ENCODE data around the gene ZNF576.
A peak's percentile ranks its signal among the peaks of the same experiment; 100 is the strongest.

ZNF576 gene

GRCh38 chr19:43616306-43616705 lies 19.9 kb downstream of the ZNF576 start:
- peaks cover 20 to 53% of the 10 kb centered on the region in 2 donors for H3K36me3 ChIP-seq (replicated peaks in 1 of 2; ENCODE audit: control insufficient read depth in 2 of 2, insufficient read depth in 2 of 2, low read length in 2 of 2)
- no peak overlapping the region for H2AFZ ChIP-seq (ENCODE audit: low read length)
- no peaks in the 10 kb centered on the region for H3K9me3 ChIP-seq (replicated peaks in 1 of 2; ENCODE audit: control insufficient read depth in 2 of 2, insufficient read depth in 1 of 2, low read depth in 1 of 2, low read length in 2 of 2)
- WGBS, 2 donors (ENCODE audit: extremely low coverage in 2 of 2, insufficient read length in 2 of 2, insufficient replicate concordance in 1 of 2) = no CpG with 5 or more reads among the region's 1 CpG
- H2BK15ac ChIP-seq (ENCODE audit: low read length) = no peak overlapping the region
- H3K18ac ChIP-seq (ENCODE audit: low read length) = no peak overlapping the region
- no peak overlapping the region for H3K4me2 ChIP-seq (ENCODE audit: insufficient read depth, low read length, poor library complexity, severe bottlenecking)
- DNase-seq (ENCODE audit: low spot score) = no peak
- H3K4me1 ChIP-seq (ENCODE audit: control insufficient read depth in 2 of 2, insufficient read depth in 1 of 2, low read depth in 1 of 2, low read length in 2 of 2) = peaks cover 3 to 10% of the 10 kb centered on the region in 2 donors
- H3K14ac ChIP-seq (ENCODE audit: low read length) = no peak overlapping the region
- no peak overlapping the region for H3K27ac ChIP-seq (replicated peaks; ENCODE audit: low read length)
- H3K79me1 ChIP-seq (ENCODE audit: low read depth, low read length) = peaks cover 16% of the 10 kb centered on the region
- no peak overlapping the region for H2BK120ac ChIP-seq (ENCODE audit: low read depth, low read length)
- H3K9ac ChIP-seq (ENCODE audit: low read depth, low read length, poor library complexity) = no peak overlapping the region
- H3K4ac ChIP-seq (ENCODE audit: low read length) = no peak overlapping the region
- H4K8ac ChIP-seq (ENCODE audit: low read depth, low read length) = no peak overlapping the region
- no peaks in the 10 kb centered on the region for H3K27me3 ChIP-seq (ENCODE audit: control insufficient read depth in 3 of 3, insufficient read depth in 3 of 3, low read depth in 1 of 3, low read length in 3 of 3)
- no peak overlapping the region for H2AK5ac ChIP-seq (ENCODE audit: low read depth, low read length)
- no peak overlapping the region for H3K4me3 ChIP-seq (ENCODE audit: low read length in 2 of 2)
- H4K91ac ChIP-seq (ENCODE audit: low read depth, low read length, poor library complexity) = no peak overlapping the region
- no peak overlapping the region for H2BK12ac ChIP-seq (ENCODE audit: low read length)
- no peak overlapping the region for H3K23ac ChIP-seq (ENCODE audit: low read depth, low read length, poor library complexity)
- H2BK5ac ChIP-seq (ENCODE audit: low read length) = no peak overlapping the region

GRCh38 chr19:43616954-43617353 lies 20.6 kb downstream of the ZNF576 start:
- peaks cover 11% of the 10 kb centered on the region for H3K79me1 ChIP-seq (ENCODE audit: low read depth, low read length)
- H4K91ac ChIP-seq (ENCODE audit: low read depth, low read length, poor library complexity) = no peak overlapping the region
- H3K4me1 ChIP-seq (ENCODE audit: control insufficient read depth in 2 of 2, insufficient read depth in 1 of 2, low read depth in 1 of 2, low read length in 2 of 2) = peaks cover 3 to 10% of the 10 kb centered on the region in 2 donors
- no peak for DNase-seq (ENCODE audit: low spot score)
- no peaks in the 10 kb centered on the region for H3K9me3 ChIP-seq (replicated peaks in 1 of 2; ENCODE audit: control insufficient read depth in 2 of 2, insufficient read depth in 1 of 2, low read depth in 1 of 2, low read length in 2 of 2)
- no peak overlapping the region for H3K27ac ChIP-seq (replicated peaks; ENCODE audit: low read length)
- no peak overlapping the region for H3K4ac ChIP-seq (ENCODE audit: low read length)
- no peak overlapping the region for H2BK12ac ChIP-seq (ENCODE audit: low read length)
- no peaks in the 10 kb centered on the region for H3K27me3 ChIP-seq (ENCODE audit: control insufficient read depth in 3 of 3, insufficient read depth in 3 of 3, low read depth in 1 of 3, low read length in 3 of 3)
- H2AK5ac ChIP-seq (ENCODE audit: low read depth, low read length) = no peak overlapping the region
- H3K36me3 ChIP-seq (replicated peaks in 1 of 2; ENCODE audit: control insufficient read depth in 2 of 2, insufficient read depth in 2 of 2, low read length in 2 of 2) = peaks cover 16 to 51% of the 10 kb centered on the region in 2 donors
- H4K8ac ChIP-seq (ENCODE audit: low read depth, low read length) = no peak overlapping the region
- H2BK15ac ChIP-seq (ENCODE audit: low read length) = no peak overlapping the region
- H2BK5ac ChIP-seq (ENCODE audit: low read length) = no peak overlapping the region
- no peak overlapping the region for H2AFZ ChIP-seq (ENCODE audit: low read length)
- H3K18ac ChIP-seq (ENCODE audit: low read length) = no peak overlapping the region
- WGBS, 2 donors (ENCODE audit: extremely low coverage in 2 of 2, insufficient read length in 2 of 2, insufficient replicate concordance in 1 of 2) = no CpG with 5 or more reads among the region's 6 CpGs
- no peak overlapping the region for H2BK120ac ChIP-seq (ENCODE audit: low read depth, low read length)
- H3K9ac ChIP-seq (ENCODE audit: low read depth, low read length, poor library complexity) = no peak overlapping the region
- H3K14ac ChIP-seq (ENCODE audit: low read length) = no peak overlapping the region
- no peak overlapping the region for H3K23ac ChIP-seq (ENCODE audit: low read depth, low read length, poor library complexity)
- no peak overlapping the region for H3K4me3 ChIP-seq (ENCODE audit: low read length in 2 of 2)
- H3K4me2 ChIP-seq (ENCODE audit: insufficient read depth, low read length, poor library complexity, severe bottlenecking) = no peak overlapping the region

- peak overlapping the region; percentile 78 for H3K4me2 ChIP-seq (ENCODE audit: insufficient read depth, low read length, poor library complexity, severe bottlenecking)
- H3K27ac ChIP-seq (replicated peaks; ENCODE audit: low read length) = peak overlapping the region; percentile 99
- H3K23ac ChIP-seq (ENCODE audit: low read depth, low read length, poor library complexity) = peak overlapping the region; percentile 99
- no peaks in the 10 kb centered on the region for H3K9me3 ChIP-seq (replicated peaks in 1 of 2; ENCODE audit: control insufficient read depth in 2 of 2, insufficient read depth in 1 of 2, low read depth in 1 of 2, low read length in 2 of 2)
- no peak overlapping the region for H3K4ac ChIP-seq (ENCODE audit: low read length)
- H2AFZ ChIP-seq (ENCODE audit: low read length) = peak overlapping the region; percentile 82
- no CpG with 5 or more reads among the region's 14 CpGs for WGBS, 2 donors (ENCODE audit: extremely low coverage in 2 of 2, insufficient read length in 2 of 2, insufficient replicate concordance in 1 of 2)
- H4K8ac ChIP-seq (ENCODE audit: low read depth, low read length) = peak overlapping the region; percentile 94
- H3K79me1 ChIP-seq (ENCODE audit: low read depth, low read length) = peaks cover 10% of the 10 kb centered on the region
- peak overlapping the region; percentile 99 for H3K9ac ChIP-seq (ENCODE audit: low read depth, low read length, poor library complexity)
- peak overlapping the region; percentile 99 for H4K91ac ChIP-seq (ENCODE audit: low read depth, low read length, poor library complexity)
- H2BK15ac ChIP-seq (ENCODE audit: low read length) = peak overlapping the region; percentile 76
- H3K4me3 ChIP-seq (ENCODE audit: low read length in 2 of 2) = peak overlapping the region; percentile 68 to 82
- H3K4me1 ChIP-seq (ENCODE audit: control insufficient read depth in 2 of 2, insufficient read depth in 1 of 2, low read depth in 1 of 2, low read length in 2 of 2) = peaks cover 3 to 10% of the 10 kb centered on the region in 2 donors
- no peak for DNase-seq (ENCODE audit: low spot score)
- no peak overlapping the region for H2BK12ac ChIP-seq (ENCODE audit: low read length)
- peak overlapping the region; percentile 99 for H3K18ac ChIP-seq (ENCODE audit: low read length)
- H3K27me3 ChIP-seq (ENCODE audit: control insufficient read depth in 3 of 3, insufficient read depth in 3 of 3, low read depth in 1 of 3, low read length in 3 of 3) = no peaks in the 10 kb centered on the region
- peak overlapping the region; percentile 93 for H2BK120ac ChIP-seq (ENCODE audit: low read depth, low read length)
- H2BK5ac ChIP-seq (ENCODE audit: low read length) = peak overlapping the region; percentile 97
- peaks cover 11 to 42% of the 10 kb centered on the region in 2 donors for H3K36me3 ChIP-seq (replicated peaks in 1 of 2; ENCODE audit: control insufficient read depth in 2 of 2, insufficient read depth in 2 of 2, low read length in 2 of 2)
- peak overlapping the region; percentile 60 for H3K14ac ChIP-seq (ENCODE audit: low read length)
- peak overlapping the region; percentile 91 for H2AK5ac ChIP-seq (ENCODE audit: low read depth, low read length)
Observed at GRCh38 chr19:43618921-43619261, 22.5 kb downstream of the ZNF576 start.

GRCh38 chr19:43619262-43620060 lies 23.1 kb downstream of the ZNF576 start, which contains the start of gene ZNF428:
Gene ZNF428, minus strand, starts transcription at chr19:43619629. Its CDS starts 5,325 bp downstream, at chr19:43614304.
- Histone ChIP-seq H4K8ac (ENCODE audit: low read depth, low read length) (peak within 1 kb of the TSS; percentile 94), H3K79me1 (ENCODE audit: low read depth, low read length) (peaks cover 6% of the 10 kb centered on the region), H3K4me2 (ENCODE audit: insufficient read depth, low read length, poor library complexity, severe bottlenecking) (peak within 1 kb of the TSS; percentile 78), H3K27ac (replicated peaks; ENCODE audit: low read length) (peak within 1 kb of the TSS; percentile 99), H3K9ac (ENCODE audit: low read depth, low read length, poor library complexity) (peak within 1 kb of the TSS; percentile 99), H2BK5ac (ENCODE audit: low read length) (peak within 1 kb of the TSS; percentile 97), H3K4me3 (ENCODE audit: low read length in 2 of 2) (peak within 1 kb of the TSS; percentile 68 to 82), H2AFZ (ENCODE audit: low read length) (peak within 1 kb of the TSS; percentile 82), H3K4ac (ENCODE audit: low read length) (peak within 1 kb of the TSS; percentile 98), H2BK120ac (ENCODE audit: low read depth, low read length) (peak within 1 kb of the TSS; percentile 93), H2AK5ac (ENCODE audit: low read depth, low read length) (peak within 1 kb of the TSS; percentile 91), H3K23ac (ENCODE audit: low read depth, low read length, poor library complexity) (peak within 1 kb of the TSS; percentile 99), H3K9me3 (replicated peaks in 1 of 2; ENCODE audit: control insufficient read depth in 2 of 2, insufficient read depth in 1 of 2, low read depth in 1 of 2, low read length in 2 of 2) (peaks cover 0 to 2% of the 10 kb centered on the region in 2 donors), H3K14ac (ENCODE audit: low read length) (peak within 1 kb of the TSS; percentile 99), H3K36me3 (replicated peaks in 1 of 2; ENCODE audit: control insufficient read depth in 2 of 2, insufficient read depth in 2 of 2, low read length in 2 of 2) (peaks cover 14 to 42% of the 10 kb centered on the region in 2 donors), H2BK12ac (ENCODE audit: low read length) (no peak within 1 kb of the TSS), H4K91ac (ENCODE audit: low read depth, low read length, poor library complexity) (peak within 1 kb of the TSS; percentile 99), H3K27me3 (ENCODE audit: control insufficient read depth in 3 of 3, insufficient read depth in 3 of 3, low read depth in 1 of 3, low read length in 3 of 3) (no peaks in the 10 kb centered on the region), H3K18ac (ENCODE audit: low read length) (peak within 1 kb of the TSS; percentile 99), H3K4me1 (ENCODE audit: control insufficient read depth in 2 of 2, insufficient read depth in 1 of 2, low read depth in 1 of 2, low read length in 2 of 2) (peaks cover 3 to 10% of the 10 kb centered on the region in 2 donors), H2BK15ac (ENCODE audit: low read length) (peak within 1 kb of the TSS; percentile 76)
- peak; percentile 96 for DNase-seq (ENCODE audit: low spot score)
- no CpG with 5 or more reads among the region's 81 CpGs for WGBS, 2 donors (ENCODE audit: extremely low coverage in 2 of 2, insufficient read length in 2 of 2, insufficient replicate concordance in 1 of 2)
